T follicular helper cell (primary cell): ENCODE results near the gene RAD23A.
"Not testable (repeated sequence)": the region's sequence is repeated elsewhere in the genome, so short reads cannot be mapped to it uniquely, and the experiment has no call there.

Source experiments
- DNase-seq: peaks from one replicate; pipeline ENCODE4 v3.0.0-alpha.2; 2020; ENCODE audit warnings: low read depth

The RAD23A gene

DNA sequence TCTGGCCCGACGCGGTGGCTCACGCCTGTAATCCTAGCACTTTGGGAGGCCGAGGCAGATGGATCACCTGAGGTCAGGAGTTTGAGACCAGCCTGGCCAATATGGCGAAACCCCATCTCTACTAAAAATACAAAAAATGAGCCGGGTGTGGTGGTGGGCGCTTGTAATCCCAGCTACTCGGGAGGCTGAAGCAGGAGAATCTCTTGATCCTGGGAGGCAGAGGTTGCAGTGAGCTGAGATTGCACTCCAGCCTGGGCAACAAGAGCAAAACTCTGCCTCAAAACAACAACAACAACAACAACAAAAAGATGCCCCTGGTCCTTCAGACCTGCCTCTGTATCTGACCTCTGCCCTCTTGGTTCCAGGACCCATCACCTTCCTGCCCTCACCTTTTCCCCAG is 9.9 kb downstream of the RAD23A start:
- not testable (repeated sequence) for DNase-seq

DNA sequence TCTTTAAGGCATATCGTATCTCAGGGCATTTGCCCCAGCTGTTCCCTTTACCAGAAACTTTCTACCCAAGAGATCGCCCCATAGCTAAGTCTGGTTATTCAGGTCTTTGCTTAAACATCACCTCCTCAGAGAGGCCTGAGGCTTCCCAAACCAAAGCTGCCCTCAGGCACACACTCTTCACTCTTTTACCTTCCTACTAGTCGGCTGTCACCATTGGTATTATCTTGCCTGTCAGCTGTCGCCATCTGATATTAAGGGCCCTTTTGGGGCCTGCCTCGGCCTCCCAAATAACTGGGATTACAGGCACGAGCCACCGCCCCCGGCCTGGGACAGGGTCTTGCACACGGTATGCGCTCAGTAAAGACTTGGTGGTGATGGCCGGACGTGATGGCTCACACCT is 10.3 kb downstream of the RAD23A start:
- no peak for DNase-seq

GRCh38 chr19:12956446-12957388 is 11.1 kb downstream of the RAD23A start, which contains the start of gene GADD45GIP1:
Gene GADD45GIP1 (minus strand): TSS chr19:12957223. CDS start chr19:12957212, 11 bp downstream.
- peak; percentile 69 for DNase-seq

DNA sequence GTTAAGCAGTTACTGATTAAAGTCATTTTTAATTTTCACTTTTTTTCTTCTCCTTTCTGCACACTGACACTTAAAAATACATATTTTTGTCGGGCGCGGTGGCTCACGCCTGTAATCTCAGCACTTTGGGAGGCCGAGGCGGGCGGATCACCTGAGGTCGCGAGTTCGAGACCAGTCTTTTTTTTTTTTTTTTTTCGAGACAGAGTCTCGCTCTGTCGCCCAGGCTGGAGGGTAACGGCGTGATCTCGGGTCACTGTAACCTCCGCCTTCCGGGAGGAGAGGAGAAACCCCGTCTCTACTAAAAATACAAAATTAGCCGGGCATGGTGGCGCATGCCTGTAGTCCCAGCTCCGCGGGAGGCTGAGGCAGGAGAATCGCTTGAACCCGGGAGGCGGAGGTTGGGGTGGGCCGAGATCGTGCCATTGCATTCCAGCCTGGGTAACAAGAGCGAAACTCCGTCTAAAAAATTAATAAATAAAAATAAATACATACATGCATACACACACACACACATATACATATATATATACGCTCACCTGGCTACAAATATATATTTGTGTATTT is 11.8 kb downstream of the RAD23A start:
- DNase-seq = not testable (repeated sequence)

- no peak for DNase-seq
These were observed 13.8 kb downstream of the RAD23A start for GRCh38 chr19:12959481-12959880.

DNA sequence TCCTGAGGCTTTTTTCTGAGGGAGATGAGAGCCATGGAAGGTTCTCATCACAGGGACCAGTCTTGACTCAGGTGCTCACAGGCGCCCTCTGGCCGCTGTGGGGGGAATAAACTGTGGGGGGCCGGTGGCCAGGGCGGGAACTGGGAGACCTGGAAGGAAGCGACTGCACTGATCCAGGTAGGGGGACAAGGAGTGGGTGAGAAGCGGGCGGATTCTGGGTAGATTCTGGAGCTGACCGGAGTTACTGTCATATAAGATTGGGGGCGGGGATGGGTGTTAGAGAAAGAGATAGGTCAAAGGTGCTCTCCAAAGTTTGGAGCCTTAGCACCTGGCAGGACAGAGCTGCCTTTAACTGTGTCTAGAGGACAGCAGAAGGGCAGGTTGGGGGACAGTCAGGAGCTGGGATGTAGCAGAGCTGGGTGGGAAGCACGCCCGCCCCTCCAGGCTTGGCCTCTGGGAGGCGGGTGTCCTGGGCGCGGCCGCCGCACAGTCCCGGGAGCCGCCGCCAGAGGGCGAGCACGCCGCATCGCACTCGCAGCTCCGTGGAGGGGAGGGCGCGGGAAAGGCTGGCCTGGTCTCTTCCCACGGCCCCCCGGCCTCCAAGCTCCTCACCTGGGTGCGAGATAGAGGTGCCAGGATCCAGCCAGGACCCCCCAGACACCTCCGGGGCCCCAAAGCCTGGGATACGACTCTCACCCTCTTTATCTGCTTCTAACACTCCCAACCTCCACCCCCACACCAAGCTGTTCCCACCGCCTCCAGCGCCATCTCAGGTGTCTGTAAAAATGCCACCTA is 19.6 kb downstream of the RAD23A start:
- peak; percentile 70 for DNase-seq

DNA sequence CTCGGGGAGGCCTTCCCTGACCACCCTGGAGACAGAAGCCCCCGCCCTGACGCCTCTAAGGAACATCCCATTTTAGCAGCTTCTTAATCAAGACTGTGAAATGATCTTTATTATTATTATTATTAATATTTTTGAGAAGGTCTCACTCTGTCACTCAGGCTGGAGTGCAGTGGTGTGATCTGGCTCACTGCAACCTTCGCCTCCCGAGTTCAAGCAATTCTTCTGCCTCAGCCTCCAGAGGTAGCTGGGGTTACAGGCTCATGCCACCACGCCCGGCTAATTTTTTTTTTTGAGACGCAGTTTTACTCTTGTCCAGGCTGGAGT is 20.1 kb downstream of the RAD23A start:
- no peak for DNase-seq

DNA sequence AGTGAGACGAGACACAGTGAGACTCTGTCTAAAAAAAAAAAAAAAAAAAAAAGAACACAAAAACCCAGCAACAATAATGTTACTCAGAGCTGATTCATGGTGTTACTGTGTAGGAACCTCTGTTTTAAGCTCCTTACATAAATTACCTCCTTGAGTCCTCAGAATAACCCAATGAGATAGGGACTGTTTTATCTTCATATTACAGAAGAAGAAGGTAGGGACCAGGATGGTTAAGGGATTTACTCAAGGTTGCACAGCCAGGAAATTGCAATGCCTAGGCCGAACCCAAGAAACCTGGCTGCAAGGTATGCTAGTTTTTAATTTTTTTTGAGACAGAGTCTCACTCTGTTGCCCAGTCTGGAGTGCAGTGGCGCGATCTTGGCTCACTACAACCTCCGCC is 22.2 kb downstream of the RAD23A start:
- DNase-seq = no peak

- DNase-seq = no peak
These were observed 23.8 kb downstream of the RAD23A start, which contains the start of gene DAND5 for GRCh38 chr19:12969292-12969988. Gene DAND5 (plus strand): TSS chr19:12969576. CDS start chr19:12969661, 85 bp downstream.

GRCh38 chr19:12970070-12970820 is 24.6 kb downstream of the RAD23A start:
- no peak for DNase-seq

GRCh38 chr19:12973236-12973635 is 27.6 kb downstream of the RAD23A start:
- no peak for DNase-seq

DNA sequence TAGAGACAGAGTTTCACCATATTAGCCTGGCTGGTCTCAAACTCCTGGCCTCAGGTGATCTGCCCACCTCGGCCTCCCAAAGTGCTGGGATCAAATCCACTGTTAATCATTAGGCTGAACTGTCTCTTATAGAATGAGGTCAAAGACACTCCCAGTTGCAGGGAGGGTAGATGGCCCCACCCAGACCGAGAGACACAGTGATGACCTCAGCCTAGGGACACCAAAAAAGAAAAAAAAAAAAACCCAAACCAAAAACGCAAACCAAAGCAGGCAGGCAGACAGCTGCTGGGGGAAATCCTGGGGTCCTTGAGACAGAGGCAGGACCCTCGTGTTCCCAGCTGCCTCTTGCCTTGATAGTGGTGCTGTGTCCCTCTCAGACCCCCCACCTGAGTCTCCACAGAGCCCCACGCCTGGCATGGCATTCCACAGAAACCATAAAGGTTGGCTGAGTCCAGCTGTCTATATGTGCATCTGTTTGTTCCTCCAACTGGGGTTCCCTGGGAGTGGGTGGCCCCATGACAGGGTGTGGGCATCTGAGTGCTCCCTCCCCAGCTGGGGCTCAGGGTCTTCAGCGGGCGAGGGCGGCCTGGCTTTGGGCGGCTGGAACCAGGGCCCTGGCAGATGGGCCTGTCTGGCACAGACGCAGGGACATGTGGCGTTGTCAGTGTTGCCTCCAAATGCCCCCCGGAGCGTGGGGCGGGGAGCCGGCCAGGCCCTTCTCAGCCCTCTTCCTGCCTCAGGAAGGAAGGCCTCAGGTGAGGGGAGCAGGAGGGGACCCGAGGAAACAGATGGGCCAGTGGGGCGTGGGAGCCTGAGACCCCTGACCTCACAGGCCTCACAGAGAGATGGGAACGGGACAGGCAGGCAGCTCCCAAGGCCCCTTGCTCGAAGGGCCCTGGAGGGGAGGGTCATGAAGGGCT is 28.9 kb downstream of the RAD23A start:
- DNase-seq = no peak

GRCh38 chr19:12975221-12975741 is 29.6 kb downstream of the RAD23A start:
- no peak for DNase-seq

DNA sequence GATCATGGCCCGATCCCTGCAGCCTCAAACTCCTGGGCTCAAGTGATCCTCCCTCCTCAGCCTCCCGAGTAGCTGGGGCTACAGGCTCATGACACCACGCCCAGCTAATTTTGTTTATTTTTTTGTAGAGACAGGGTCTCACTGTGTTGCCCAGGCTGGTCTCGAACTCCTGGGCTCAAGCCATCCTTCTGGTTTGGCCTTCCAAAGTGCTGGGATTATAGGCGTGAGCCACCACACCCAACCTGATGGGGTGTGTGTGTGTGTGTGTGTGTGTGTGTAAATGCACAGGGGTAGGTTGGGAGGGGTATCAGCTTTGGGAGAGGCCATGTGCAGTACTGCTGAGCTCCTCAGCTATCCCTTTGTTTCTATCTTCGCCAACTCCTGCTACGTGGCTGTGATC is 30.4 kb downstream of the RAD23A start:
- DNase-seq = not testable (repeated sequence)

DNA sequence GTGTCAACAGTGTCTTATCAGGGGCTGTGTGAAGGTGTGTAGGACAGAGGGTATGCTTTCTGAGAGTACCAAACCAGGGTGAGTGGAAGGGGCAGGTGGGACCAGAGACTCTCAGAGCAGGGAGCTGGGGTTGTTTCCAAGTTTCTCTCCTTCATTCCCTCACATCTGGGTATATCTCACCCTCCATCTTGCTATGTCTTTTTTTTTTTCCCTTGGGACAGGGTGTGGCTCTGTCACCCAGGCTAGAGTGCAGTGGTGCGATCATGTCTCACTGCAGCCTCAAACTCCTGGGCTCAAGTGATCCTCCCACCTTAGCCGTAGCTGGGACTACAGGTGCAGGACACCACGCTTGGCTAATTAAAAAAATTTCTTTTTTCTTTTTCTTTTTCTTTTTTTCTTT is 34.3 kb downstream of the RAD23A start:
- no peak for DNase-seq

DNA sequence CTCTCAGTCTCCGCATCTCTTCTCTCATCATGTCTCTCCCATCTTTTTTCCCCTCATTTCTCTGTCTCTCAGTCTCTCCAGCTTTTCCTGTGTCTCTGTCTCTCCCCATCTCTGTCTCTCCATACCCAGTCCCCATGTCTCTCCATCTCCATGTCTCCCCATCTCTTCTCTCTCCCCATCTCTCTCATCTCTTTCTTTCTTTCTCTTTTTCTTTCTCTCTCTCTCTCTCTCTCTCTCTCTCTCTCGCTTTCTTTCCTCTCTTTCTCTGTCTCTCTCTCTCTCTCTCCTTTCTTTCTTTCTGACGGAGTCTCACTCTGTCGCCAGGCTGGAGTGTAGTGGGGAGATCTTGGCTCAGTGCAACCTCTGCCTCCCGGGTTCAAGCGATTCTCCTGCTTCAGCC is 37.0 kb downstream of the RAD23A start:
- no peak for DNase-seq

DNA sequence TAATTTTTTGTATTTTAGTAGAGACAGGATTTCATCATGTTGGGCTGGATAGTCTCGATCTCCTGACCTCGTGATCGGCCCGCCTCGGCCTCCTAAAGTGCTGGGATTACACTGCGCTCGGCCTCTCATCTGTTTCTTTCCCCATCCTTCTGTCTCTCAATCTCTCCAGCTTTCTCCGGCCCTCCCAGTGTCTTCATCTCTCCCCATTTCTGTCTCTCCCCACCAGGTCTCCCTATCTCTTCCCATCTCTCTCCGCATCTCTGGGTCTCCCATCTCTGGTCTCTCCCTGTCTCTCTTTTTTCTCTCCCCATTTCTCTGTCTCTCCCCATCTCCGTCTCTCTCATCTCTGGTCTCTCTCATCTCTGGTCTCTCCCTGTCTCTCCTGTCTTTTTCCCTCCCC is 37.4 kb downstream of the RAD23A start:
- DNase-seq = no peak

DNA sequence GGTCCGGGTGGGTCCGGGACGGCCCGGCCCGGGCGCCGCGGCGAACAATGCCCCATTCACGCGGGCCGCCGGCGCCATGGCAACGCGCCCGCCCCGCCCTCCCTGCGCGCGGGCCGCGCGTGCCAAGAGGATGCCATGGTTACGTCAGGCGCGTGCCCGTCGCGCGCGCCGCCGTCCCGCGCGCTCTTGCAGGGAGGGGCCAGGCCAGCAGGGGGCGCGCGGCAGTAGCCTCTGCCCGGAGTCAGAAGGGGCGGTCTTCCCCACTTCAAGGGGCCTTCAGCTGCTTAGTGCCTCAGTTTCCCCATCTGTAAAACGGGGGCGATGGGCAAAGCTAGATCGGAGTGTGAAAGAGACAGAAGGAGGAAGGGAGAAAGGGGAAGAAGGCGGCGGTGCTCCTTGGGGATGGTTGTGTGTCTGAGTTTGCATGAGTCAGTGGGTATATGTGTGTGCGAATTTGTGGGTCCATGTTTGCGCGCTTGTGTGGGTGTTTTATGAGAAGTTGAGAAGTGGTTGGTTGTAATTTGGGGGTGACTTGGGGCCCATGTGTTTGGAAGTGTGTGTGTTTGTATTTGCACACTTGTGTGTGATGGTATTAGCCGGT is 38.0 kb downstream of the RAD23A start:
- peak; percentile 73 for DNase-seq

- DNase-seq = no peak
These were observed 38.5 kb downstream of the RAD23A start for GRCh38 chr19:12984143-12984627.
